ENCODE results near the gene TNIP2. TPM values are rescaled to one million over a fixed set of nuclear protein-coding genes. Genes with fewer than 3 reads are reported as not detected.
"Not testable (repeated sequence)": the region's sequence is repeated elsewhere in the genome, so short reads cannot be mapped to it uniquely, and the experiment has no call there.

The TNIP2 gene
- total RNA-seq, 1 experiment from 2014 or later = 41.0 TPM

DNA sequence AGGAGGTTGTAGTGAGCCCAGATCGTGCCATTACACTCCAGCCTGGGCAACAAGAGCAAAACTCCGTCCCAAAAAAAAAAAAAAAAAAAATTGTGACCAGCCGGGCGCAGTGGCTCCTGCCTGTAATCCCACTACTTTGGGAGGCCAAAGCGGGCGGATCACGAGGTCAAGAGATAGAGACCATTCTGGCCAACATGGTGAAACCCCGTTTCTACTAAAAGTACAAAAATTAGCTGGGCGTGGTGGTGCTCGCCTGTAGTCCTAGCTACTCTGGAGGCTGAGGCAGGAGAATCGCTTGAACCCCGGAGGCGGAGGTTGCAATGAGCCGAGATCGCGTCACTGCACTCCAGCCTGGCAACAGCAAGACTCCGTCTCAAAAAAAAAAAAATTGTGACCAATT, 29.3 kb downstream of the TNIP2 start:
- H3K27ac ChIP-seq (ENCODE audit: low read depth, low read length); CTCF ChIA-PET; H3K4me1 ChIP-seq (ENCODE audit: control insufficient read depth in 1 of 2, insufficient read depth in 2 of 2, low read length in 2 of 2); H3K36me3 ChIP-seq (ENCODE audit: control insufficient read depth in 1 of 2, insufficient read depth in 2 of 2, low read length in 2 of 2); ATAC-seq; H2AFZ ChIP-seq (ENCODE audit: low read depth, low read length, poor library complexity, severe bottlenecking); H3K4me3 ChIP-seq (replicated peaks in 1 of 2; ENCODE audit: low read depth in 1 of 2, low read length in 2 of 2); H3K79me2 ChIP-seq (ENCODE audit: insufficient read depth, low read length); H4K20me1 ChIP-seq (ENCODE audit: insufficient read depth); POLR2A ChIA-PET; H3K9me3 ChIP-seq (ENCODE audit: control insufficient read depth in 1 of 2, insufficient read depth in 1 of 2, low read depth in 1 of 2, low read length in 2 of 2); H3K27me3 ChIP-seq (ENCODE audit: insufficient read depth, low read length); H3K9ac ChIP-seq (ENCODE audit: low read length); H3K4me2 ChIP-seq (ENCODE audit: low read length); H3K9me2 ChIP-seq (ENCODE audit: insufficient read depth); BruUV-seq (replicated peaks); RAD21 ChIA-PET (ENCODE audit: low non-redundant PET in 1 of 2, low total read pairs in 2 of 2, uncharacterized antibody in 2 of 2, unreplicated experiment in 2 of 2); DNase-seq (ENCODE audit: low read depth, low spot score); intact Hi-C loops (cut with micrococcal nuclease): not testable (repeated sequence)

DNA sequence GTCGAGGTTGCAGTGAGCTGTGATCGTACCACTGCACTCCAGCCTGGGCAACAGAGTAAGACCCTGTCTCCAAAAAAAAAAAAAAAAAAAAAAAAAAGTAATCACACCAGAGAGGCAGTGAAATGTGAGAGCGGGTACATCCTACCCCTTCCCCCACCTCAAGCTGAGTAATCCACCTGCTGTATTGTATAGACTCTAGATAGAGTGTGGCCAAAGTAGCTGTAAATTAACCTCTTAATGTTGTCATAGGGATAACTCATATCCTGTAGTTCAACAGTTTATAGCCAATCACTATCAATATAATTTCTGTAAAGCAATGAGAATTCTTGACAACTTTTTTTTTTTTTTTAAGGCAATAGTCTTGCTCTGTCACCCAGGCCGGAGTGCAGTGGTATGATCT, 30.8 kb downstream of the TNIP2 start:
- no peaks in the 10 kb centered on the region for H3K4me1 ChIP-seq (ENCODE audit: control insufficient read depth in 1 of 2, insufficient read depth in 2 of 2, low read length in 2 of 2)
- ChIA-PET RAD21 (ENCODE audit: low non-redundant PET in 1 of 2, low total read pairs in 2 of 2, uncharacterized antibody in 2 of 2, unreplicated experiment in 2 of 2) (interaction anchor here in 1 of 2 experiments (0.6 kb wide), 1 partner anchor 192 kb away, joined by 6 read pairs; no protein-coding TSS in a partner anchor), POLR2A (no interaction called here), CTCF (no interaction called here)
- H3K4me3 ChIP-seq (replicated peaks in 1 of 2; ENCODE audit: low read depth in 1 of 2, low read length in 2 of 2) = no peak overlapping the region
- H3K9ac ChIP-seq (ENCODE audit: low read length) = no peak overlapping the region
- H2AFZ ChIP-seq (ENCODE audit: low read depth, low read length, poor library complexity, severe bottlenecking) = no peak overlapping the region
- no peak overlapping the region for H3K4me2 ChIP-seq (ENCODE audit: low read length)
- TF ChIP-seq, protein P1, sequence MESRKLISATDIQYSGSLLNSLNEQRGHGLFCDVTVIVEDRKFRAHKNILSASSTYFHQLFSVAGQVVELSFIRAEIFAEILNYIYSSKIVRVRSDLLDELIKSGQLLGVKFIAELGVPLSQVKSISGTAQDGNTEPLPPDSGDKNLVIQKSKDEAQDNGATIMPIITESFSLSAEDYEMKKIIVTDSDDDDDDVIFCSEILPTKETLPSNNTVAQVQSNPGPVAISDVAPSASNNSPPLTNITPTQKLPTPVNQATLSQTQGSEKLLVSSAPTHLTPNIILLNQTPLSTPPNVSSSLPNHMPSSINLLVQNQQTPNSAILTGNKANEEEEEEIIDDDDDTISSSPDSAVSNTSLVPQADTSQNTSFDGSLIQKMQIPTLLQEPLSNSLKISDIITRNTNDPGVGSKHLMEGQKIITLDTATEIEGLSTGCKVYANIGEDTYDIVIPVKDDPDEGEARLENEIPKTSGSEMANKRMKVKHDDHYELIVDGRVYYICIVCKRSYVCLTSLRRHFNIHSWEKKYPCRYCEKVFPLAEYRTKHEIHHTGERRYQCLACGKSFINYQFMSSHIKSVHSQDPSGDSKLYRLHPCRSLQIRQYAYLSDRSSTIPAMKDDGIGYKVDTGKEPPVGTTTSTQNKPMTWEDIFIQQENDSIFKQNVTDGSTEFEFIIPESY (IDR thresholded peaks at IDR 0.05; ENCODE audit: extremely low read depth, insufficient replicate concordance, low read length) = no peak
- TF ChIP-seq ZFX (IDR thresholded peaks at IDR 0.05) (no peak), EZH2 (IDR thresholded peaks at IDR 0.05) (no peak), ZNF274 (IDR thresholded peaks at IDR 0.05; ENCODE audit: low read depth, low read length) (no peak)
- TF ChIP-seq, protein P2, sequence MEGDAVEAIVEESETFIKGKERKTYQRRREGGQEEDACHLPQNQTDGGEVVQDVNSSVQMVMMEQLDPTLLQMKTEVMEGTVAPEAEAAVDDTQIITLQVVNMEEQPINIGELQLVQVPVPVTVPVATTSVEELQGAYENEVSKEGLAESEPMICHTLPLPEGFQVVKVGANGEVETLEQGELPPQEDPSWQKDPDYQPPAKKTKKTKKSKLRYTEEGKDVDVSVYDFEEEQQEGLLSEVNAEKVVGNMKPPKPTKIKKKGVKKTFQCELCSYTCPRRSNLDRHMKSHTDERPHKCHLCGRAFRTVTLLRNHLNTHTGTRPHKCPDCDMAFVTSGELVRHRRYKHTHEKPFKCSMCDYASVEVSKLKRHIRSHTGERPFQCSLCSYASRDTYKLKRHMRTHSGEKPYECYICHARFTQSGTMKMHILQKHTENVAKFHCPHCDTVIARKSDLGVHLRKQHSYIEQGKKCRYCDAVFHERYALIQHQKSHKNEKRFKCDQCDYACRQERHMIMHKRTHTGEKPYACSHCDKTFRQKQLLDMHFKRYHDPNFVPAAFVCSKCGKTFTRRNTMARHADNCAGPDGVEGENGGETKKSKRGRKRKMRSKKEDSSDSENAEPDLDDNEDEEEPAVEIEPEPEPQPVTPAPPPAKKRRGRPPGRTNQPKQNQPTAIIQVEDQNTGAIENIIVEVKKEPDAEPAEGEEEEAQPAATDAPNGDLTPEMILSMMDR (IDR thresholded peaks at IDR 0.05 in 2 of 3, conservative IDR thresholded peaks at IDR 0.05 in 1 of 3; ENCODE audit: borderline replicate concordance in 1 of 3, insufficient read depth in 1 of 3, low read depth in 2 of 3, low read length in 2 of 3) = no peak
- H3K79me2 ChIP-seq (ENCODE audit: insufficient read depth, low read length) = no peaks in the 10 kb centered on the region
- no peaks in the 10 kb centered on the region for H3K9me3 ChIP-seq (ENCODE audit: control insufficient read depth in 1 of 2, insufficient read depth in 1 of 2, low read depth in 1 of 2, low read length in 2 of 2)
- no peaks in the 10 kb centered on the region for H3K27me3 ChIP-seq (ENCODE audit: insufficient read depth, low read length)
- no peaks in the 10 kb centered on the region for H3K9me2 ChIP-seq (ENCODE audit: insufficient read depth)
- H3K36me3 ChIP-seq (ENCODE audit: control insufficient read depth in 1 of 2, insufficient read depth in 2 of 2, low read length in 2 of 2) = peaks cover 4 to 5% of the 10 kb centered on the region in 2 experiments
- no peak overlapping the region for H3K27ac ChIP-seq (ENCODE audit: low read depth, low read length)
- intact Hi-C loops (cut with micrococcal nuclease) = no loop called here
- no peak for ATAC-seq
- DNase-seq (ENCODE audit: low read depth, low spot score) = no peak
- no peaks in the 10 kb centered on the region for H4K20me1 ChIP-seq (ENCODE audit: insufficient read depth)
- no TSS peak for BruUV-seq (replicated peaks)

All from HCT116 (cell line).